Adrenal gland (tissue), 12 donors: ENCODE data around the gene FOXK2. TPM values are rescaled to one million over a fixed set of nuclear protein-coding genes. Genes with fewer than 3 reads are reported as not detected.
"Not testable (repeated sequence)": the region's sequence is repeated elsewhere in the genome, so short reads cannot be mapped to it uniquely, and the experiment has no call there.

ENCODE experiments used
- DNase-seq, 7 donors: peaks; one replicate each; pipeline ENCODE4 v3.0.0-alpha.2; 2019 to 2020
- H3K27ac ChIP-seq, 5 donors: fragments of 200-600 bp; sonication (generic) in 4 of 5; 1 replicate in 3 of 5; 2 replicates in 2 of 5; pipeline versions ENCODE4 v1.5.1 to v1.8.0; 2016 to 2020; ENCODE audit warnings: mild to moderate bottlenecking in 1 of 5
- H3K27me3 ChIP-seq: fragments of 200-600 bp; 2 replicates; pipeline ENCODE4 v1.8.0; 2021
- H3K36me3 ChIP-seq, 2 donors: fragments of 200-600 bp; replicated peaks in 1 of 2; 1 replicate in 1 of 2; 2 replicates in 1 of 2; pipeline versions ENCODE4 v1.5.1 to v1.8.0; 2018 to 2022
- H3K4me1 ChIP-seq, 2 donors: fragments of 200-600 bp; replicated peaks in 1 of 2; 1 replicate in 1 of 2; 2 replicates in 1 of 2; pipeline versions ENCODE4 v1.5.1 to v1.8.0; 2018 to 2021
- H3K4me3 ChIP-seq, 4 donors: fragments of 200-600 bp; sonication (generic) in 3 of 4; one replicate each; pipeline ENCODE4 v1.5.1; 2016 to 2018
- H3K9me3 ChIP-seq, 3 donors: fragments of 200-600 bp; sonication (generic) in 1 of 3; replicated peaks in 1 of 3; 1 replicate in 2 of 3; 2 replicates in 1 of 3; pipeline versions ENCODE4 v1.5.1 to v1.8.0; 2016 to 2021
- POLR2A ChIP-seq, 2 donors: fragments of 450-650 bp; IDR thresholded peaks; one replicate each; pipeline ENCODE4 v1.6.1; 2017; ENCODE audit warnings: antibody characterized with exemption in 2 of 2, mild to moderate bottlenecking in 2 of 2, moderate library complexity in 1 of 2
- WGBS, 4 donors: extraction: QIAGEN DNeasy Blood & Tissue Kit in 2 of 4; methylation state at CpG; one replicate each; pipeline versions ENCODE4 v1.1.5 to v1.1.7; 2013 to 2017; 5-methylcytosine and 5-hydroxymethylcytosine counted together
- intact Hi-C, 2 donors: fragments of 100-400 bp; cut with DNase I; formaldehyde crosslinking; loops; one replicate each; pipeline versions ENCODE4 v1.14.1 to v1.15.0; 2022 to 2023
- polyA plus RNA-seq, 3 donors: library from polyadenylated mRNA; stranded (reverse); fragments of 200-250 nt in 2 of 3; fragments of 350-450 nt in 1 of 3; fragmentation: Illumina TruSeq in 1 of 3; extraction: RNeasy Lipid Tissue Mini Kit (QIAGEN cat#74804) in 1 of 3; gene quantifications; one replicate each; pipeline ENCODE4 v1.2.3, GENCODE V29; 2013 to 2014
- total RNA-seq, 9 donors: library from RNA; depleted of rRNA in 4 of 9; stranded (reverse); fragments of >200 nt in 4 of 9; fragments of 120-200 nt in 1 of 9; fragmentation: NEBNext Ultra II Directional in 1 of 9; extraction: Animal tissue kit (Norgen Biotek cat#: 25700) in 1 of 9; gene quantifications; one replicate each; pipeline versions ENCODE4 v1.1.0 to v1.2.4, GENCODE V29; 2013 to 2023
- TF ChIP-seq, protein P1 (sequence below), 6 experiments: fragments of 450-650 bp in 4 of 6; fragments of 200-600 bp in 2 of 6; sonication (generic) in 1 of 6; IDR thresholded peaks; 1 replicate in 5 of 6; 2 replicates in 1 of 6; pipeline versions ENCODE4 v1.5.1 to v1.8.0; 2016 to 2021; ENCODE audit warnings: antibody characterized with exemption in 6 of 6, mild to moderate bottlenecking in 2 of 6, moderate library complexity in 1 of 6
- donor health status: healthy with polysubstance abuse.
- donor health status: Bipolar disorder and iron deficiency.
- donor health status: DM: yes; HTN: yes; CAD: no.
- donor health status: DM: no; HTN: no; CAD: no.
- donor health status: DM: no; HTN: no; CAD: no.
- donor health status: DM: yes; HTN: yes; CAD: no.

The FOXK2 gene
- total and polyA plus RNA-seq, 12 donors: 30.5 to 138 (median 45.5) TPM

DNA sequence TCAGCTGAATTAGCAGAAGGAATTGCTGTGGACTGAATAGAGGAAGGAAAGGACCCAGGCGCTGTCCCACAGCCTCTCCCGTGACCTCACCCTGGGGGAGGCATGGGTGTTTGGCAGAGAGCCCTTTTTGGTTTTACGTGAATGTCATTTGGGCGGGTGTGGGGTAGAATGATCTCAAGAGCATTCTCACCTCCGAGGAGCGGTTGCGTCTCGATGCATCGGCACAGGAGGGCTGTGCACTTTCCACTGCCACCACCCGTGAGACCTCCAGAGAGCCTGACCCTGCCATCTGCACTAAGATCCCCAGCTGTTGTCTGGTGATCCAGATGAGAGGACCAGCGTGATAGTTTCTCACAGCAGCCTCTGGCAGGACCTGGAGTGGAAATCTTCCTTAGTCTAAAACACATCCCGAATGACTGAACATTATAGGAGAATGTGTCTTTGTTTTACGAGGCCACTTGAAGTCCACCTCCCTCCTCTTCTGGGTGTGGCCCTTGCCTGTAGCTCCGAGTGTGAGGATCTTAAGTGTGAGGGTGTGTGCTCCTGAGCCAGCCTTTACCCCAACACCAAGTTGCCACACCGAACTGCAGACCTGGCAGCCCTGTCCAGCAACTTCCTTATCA, 29.3 kb downstream of the FOXK2 start:
- no peak for TF ChIP-seq POLR2A (IDR thresholded peaks at IDR 0.05)
- TF ChIP-seq, protein P1, sequence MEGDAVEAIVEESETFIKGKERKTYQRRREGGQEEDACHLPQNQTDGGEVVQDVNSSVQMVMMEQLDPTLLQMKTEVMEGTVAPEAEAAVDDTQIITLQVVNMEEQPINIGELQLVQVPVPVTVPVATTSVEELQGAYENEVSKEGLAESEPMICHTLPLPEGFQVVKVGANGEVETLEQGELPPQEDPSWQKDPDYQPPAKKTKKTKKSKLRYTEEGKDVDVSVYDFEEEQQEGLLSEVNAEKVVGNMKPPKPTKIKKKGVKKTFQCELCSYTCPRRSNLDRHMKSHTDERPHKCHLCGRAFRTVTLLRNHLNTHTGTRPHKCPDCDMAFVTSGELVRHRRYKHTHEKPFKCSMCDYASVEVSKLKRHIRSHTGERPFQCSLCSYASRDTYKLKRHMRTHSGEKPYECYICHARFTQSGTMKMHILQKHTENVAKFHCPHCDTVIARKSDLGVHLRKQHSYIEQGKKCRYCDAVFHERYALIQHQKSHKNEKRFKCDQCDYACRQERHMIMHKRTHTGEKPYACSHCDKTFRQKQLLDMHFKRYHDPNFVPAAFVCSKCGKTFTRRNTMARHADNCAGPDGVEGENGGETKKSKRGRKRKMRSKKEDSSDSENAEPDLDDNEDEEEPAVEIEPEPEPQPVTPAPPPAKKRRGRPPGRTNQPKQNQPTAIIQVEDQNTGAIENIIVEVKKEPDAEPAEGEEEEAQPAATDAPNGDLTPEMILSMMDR (IDR thresholded peaks at IDR 0.05): no peak
- Histone ChIP-seq H3K36me3 (no peaks in the 10 kb centered on the region), H3K4me3 (no peak overlapping the region), H3K4me1 (peaks cover 40 to 54% of the 10 kb centered on the region in 2 donors), H3K9me3 (no peaks in the 10 kb centered on the region), H3K27ac (peak overlapping the region in 3 of 5 donors; percentile 20 to 70 (median 52)), H3K27me3 (no peaks in the 10 kb centered on the region)
- 19 to 26% (median 23%) methylated on average over 7 to 15 of the region's 15 CpGs for WGBS, 4 donors
- DNase-seq: peak in 6 of 7 donors; percentile 48 to 72 (median 58)
- intact Hi-C loops: loop anchor here in 1 of 2 donors (5.0 kb wide), 1 partner anchor 36 kb away; no protein-coding TSS in a partner anchor

DNA sequence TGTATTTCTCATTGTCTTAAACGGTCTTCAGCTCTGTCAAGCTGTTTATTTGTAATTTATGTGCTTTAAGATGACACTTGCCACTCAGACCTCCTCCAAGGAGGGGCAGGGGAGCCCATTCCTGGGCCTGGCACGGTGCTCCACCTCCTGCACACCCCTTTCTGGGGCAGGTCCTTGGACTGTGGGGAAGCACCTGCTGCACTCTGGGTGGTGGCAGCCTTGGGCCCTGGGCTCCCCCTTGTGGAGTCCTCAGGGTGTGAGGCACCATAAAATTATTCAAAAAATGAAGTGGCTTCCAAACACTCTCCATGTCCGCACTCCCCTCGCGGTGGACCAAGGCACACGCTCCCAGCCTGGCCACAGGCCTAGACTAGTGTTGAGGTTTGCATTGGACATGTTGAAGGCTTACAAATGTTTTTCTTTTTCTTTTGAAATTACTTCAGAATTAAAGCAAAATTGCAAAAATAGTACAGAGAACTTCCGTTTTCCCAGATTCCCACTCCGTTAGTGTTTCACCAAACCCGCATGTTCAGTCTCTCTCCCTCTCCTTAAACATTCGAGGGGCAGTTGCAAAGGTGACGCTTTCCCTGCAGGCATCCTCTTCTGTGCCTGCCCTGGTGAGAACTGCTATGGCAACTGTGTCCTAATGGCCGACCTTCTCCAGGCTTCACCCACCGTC, 32.4 kb downstream of the FOXK2 start:
- TF ChIP-seq, protein P1 (IDR thresholded peaks at IDR 0.05): peak; percentile 55 to 79 (median 70)
- no peak for TF ChIP-seq POLR2A (IDR thresholded peaks at IDR 0.05)
- Histone ChIP-seq H3K36me3 (no peaks in the 10 kb centered on the region), H3K9me3 (no peaks in the 10 kb centered on the region), H3K27ac (peak overlapping the region; percentile 28 to 91 (median 88)), H3K27me3 (no peaks in the 10 kb centered on the region), H3K4me1 (peaks cover 49 to 57% of the 10 kb centered on the region in 2 donors), H3K4me3 (no peak overlapping the region)
- peak; percentile 76 to 88 (median 84) for DNase-seq
- intact Hi-C loops: no loop called here
- 37 to 38% (median 37%) methylated on average over 13 of the region's 13 CpGs for WGBS, 4 donors

DNA sequence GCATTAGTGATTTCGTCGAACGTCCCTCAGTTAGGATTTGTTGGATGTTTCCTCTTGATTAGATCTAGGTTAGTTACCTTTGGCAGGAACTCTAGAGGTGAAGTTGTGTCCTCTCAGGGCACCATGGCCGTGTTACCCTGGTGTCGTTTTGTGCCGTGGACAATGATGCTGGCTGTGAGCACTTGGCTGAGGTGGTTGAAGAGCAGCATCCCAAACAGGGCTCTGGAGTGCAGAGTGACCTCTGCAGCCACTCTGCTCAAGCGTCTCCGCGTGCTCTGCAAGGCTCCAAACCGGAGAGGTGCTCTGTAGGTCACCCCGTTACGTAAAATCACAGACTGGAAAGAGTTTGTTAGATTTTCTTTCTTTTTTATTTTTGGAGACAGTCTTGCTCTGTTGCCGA, 33.0 kb downstream of the FOXK2 start:
- intact Hi-C loops: no loop called here
- Histone ChIP-seq H3K27ac (peak overlapping the region; percentile 80 to 91 (median 88)), H3K36me3 (no peaks in the 10 kb centered on the region), H3K9me3 (no peaks in the 10 kb centered on the region), H3K4me3 (no peak overlapping the region), H3K27me3 (no peaks in the 10 kb centered on the region), H3K4me1 (peaks cover 49 to 57% of the 10 kb centered on the region in 2 donors)
- 45 to 75% (median 58%) methylated on average over 9 to 13 of the region's 13 CpGs for WGBS, 4 donors
- DNase-seq: no peak
- TF ChIP-seq POLR2A (IDR thresholded peaks at IDR 0.05): no peak
- TF ChIP-seq, protein P1 (IDR thresholded peaks at IDR 0.05): no peak

DNA sequence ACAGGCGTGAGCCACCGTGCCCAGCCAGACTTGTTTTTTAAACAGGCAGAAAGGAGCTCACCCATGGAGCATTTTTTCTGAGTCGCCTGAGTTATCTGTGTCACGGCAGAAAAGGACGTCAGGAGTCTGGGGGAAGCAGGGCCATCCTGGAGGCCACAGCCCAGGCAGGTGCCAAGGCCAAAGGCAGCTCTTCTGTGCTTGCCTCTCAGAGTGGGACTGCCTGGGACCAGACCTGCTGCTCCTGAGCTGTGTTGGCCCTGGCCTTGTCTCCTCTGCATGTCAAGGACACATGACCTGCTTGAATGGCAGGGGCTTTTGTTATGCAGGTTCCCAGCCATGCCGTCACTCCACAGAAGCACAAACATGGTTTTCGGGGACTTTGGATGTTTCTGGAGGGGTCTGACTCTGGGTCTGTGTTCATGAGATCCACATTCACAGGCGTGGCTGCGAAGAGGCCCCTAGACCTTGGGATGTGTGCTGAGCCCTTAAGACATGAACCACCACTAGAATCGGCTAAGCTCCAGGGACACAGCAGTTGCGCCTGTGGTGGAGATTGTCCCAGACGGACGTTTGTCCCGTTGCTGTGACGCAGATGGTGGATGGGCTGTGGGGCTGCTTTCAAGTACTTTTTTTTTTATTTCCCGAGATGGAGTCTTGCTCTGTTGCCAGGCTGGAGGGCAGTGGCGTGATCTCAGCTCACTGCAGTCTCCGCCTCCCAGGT, 33.8 kb downstream of the FOXK2 start:
- peak; percentile 65 to 91 (median 78) for DNase-seq
- TF ChIP-seq, protein P1 (IDR thresholded peaks at IDR 0.05): no peak
- no peak for TF ChIP-seq POLR2A (IDR thresholded peaks at IDR 0.05)
- Histone ChIP-seq H3K27me3 (no peaks in the 10 kb centered on the region), H3K9me3 (no peaks in the 10 kb centered on the region), H3K36me3 (no peaks in the 10 kb centered on the region), H3K4me3 (no peak overlapping the region), H3K27ac (peak overlapping the region; percentile 80 to 91 (median 88)), H3K4me1 (peaks cover 47 to 53% of the 10 kb centered on the region in 2 donors)
- WGBS, 4 donors: 43 to 60% (median 48%) methylated on average over 14 to 18 of the region's 18 CpGs
- intact Hi-C loops: no loop called here

DNA sequence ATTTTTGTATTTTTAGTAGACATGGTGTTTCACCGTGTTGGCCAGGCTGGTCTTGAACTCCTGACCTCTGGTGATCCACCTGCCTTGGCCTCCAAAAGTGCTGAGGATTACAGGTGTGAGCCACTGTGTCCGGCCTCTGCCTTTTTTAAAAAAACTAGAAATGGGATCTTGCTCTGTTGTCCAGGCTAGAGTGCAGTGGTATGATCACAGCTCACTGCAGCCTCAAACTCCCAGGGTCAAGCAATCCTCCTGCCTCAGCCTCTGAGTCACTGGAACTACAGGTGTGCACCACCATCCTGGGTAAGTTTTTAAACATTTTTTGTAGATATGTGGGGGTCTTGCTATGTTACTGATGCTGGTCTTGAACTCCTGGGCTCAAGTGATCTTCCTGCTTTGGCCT, 38.0 kb downstream of the FOXK2 start:
- WGBS, 4 donors: 75 to 90% (median 84%) methylated on average over 1 to 2 of the region's 2 CpGs
- H3K9me3 ChIP-seq, intact Hi-C loops, H3K27me3 ChIP-seq, H3K4me3 ChIP-seq, H3K27ac ChIP-seq, DNase-seq, H3K36me3 ChIP-seq: not testable (repeated sequence)
- peaks cover 22 to 54% of the 10 kb centered on the region in 2 donors for H3K4me1 ChIP-seq
